Right cardiac atrium (tissue), 5 donors: Measurements from ENCODE around the gene CYB561. TPM values are rescaled to one million over a fixed set of nuclear protein-coding genes. Genes with fewer than 3 reads are reported as not detected.

ENCODE experiments used
- ATAC-seq, 2 donors: fragments of 200-7000 bp; cut with Tn5 transposase; one replicate each; pipeline versions ENCODE4 v1.8.0 to v1.9.1; 2020; ENCODE audit warnings: moderate library complexity in 2 of 2, mild to moderate bottlenecking in 1 of 2
- DNase-seq, 3 donors: peaks; one replicate each; pipeline ENCODE4 v3.0.0-alpha.2; 2020
- H3K27ac ChIP-seq: one replicate; pipeline ENCODE4 v1.5.1; 2013; ENCODE audit warnings: mild to moderate bottlenecking, low read length, control low read depth, moderate library complexity
- H3K27me3 ChIP-seq: one replicate; pipeline ENCODE4 v1.6.1; 2013; ENCODE audit not compliant: control insufficient read depth, insufficient read depth
- H3K4me1 ChIP-seq: one replicate; pipeline ENCODE4 v1.6.1; 2013; ENCODE audit warnings: low read length; ENCODE audit not compliant: control insufficient read depth, insufficient read depth
- H3K4me3 ChIP-seq: one replicate; pipeline ENCODE4 v1.5.1; 2013; ENCODE audit warnings: low read length, control low read depth
- H3K9me3 ChIP-seq: one replicate; pipeline ENCODE4 v1.6.1; 2013; ENCODE audit warnings: low read length; ENCODE audit not compliant: control insufficient read depth
- WGBS: extraction: QIAGEN DNeasy Blood & Tissue Kit; methylation state at CpG from one replicate; pipeline ENCODE4 v1.1.7; 2013; 5-methylcytosine and 5-hydroxymethylcytosine counted together
- intact Hi-C, 4 donors: fragments of 100-400 bp; cut with DNase I; formaldehyde crosslinking; loops; one replicate each; pipeline versions ENCODE4 v1.11.0 to v1.14.0; 2022 to 2023
- polyA plus RNA-seq: library from polyadenylated mRNA; stranded (reverse); fragments of 200-250 nt; gene quantifications from one replicate; pipeline ENCODE4 v1.2.3, GENCODE V29; 2013
- total RNA-seq, 4 donors: library from RNA; stranded (reverse); fragmentation: NEBNext Ultra II Directional; extraction: Animal tissue kit (Norgen Biotek cat#: 25700); gene quantifications; one replicate each; pipeline ENCODE4 v1.2.1, GENCODE V29; 2021
- donor health status: healthy with polysubstance abuse.
- donor health status: DM: no; HTN: yes; CAD: no.
- donor health status: DM: no; HTN: no; CAD: no.
- donor health status: DM: no; HTN: yes; CAD: no; lungs with severe emphysema.
- donor health status: DM: yes; HTN: yes; CAD: no.

CYB561 gene
- total and polyA plus RNA-seq, 5 donors, result 19.2 to 26.5 (median 22.3) TPM

DNA sequence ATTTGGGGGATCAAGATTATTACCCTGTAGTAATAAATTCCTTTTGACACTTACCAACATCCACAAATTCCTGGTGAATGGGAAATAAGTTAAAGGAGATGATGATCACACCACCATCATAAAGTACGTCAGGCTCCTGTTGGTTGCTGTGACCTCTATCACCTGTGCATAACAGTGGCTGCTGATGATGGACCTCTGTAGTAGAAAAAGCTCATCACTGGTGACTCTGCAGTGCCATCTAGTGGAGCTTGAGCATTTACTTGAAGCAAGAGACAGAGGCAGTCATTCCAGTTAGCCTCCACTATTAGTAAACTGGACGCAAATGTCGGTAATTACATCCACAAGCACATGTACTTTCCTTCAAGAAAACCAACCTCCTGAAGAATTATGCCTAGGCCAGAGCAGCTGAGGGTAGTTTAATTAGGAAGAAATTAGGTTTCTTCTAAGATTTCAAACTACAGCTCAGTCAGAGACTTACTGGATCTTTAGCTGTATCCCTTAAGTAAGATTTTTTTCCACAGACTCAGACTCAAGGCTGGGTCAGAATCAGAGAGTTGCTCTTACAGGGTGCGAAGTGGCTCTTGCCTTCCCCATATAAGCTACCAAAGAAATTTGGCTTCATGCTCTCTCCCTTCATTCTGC, 39.3 kb downstream of the CYB561 start:
- 25% methylated on average over 4 of the region's 4 CpGs for WGBS
- Histone ChIP-seq H3K4me3 (no peak overlapping the region), H3K27me3 (no peaks in the 10 kb centered on the region), H3K27ac (no peak overlapping the region), H3K4me1 (no peaks in the 10 kb centered on the region), H3K9me3 (no peaks in the 10 kb centered on the region)
- intact Hi-C loops, result loop anchor here (2.0 to 10.0 kb wide), 5 partner anchors 322 to 732 kb away; no protein-coding TSS in a partner anchor
- ATAC-seq (peak; percentile 84 to 87), DNase-seq (peak in 2 of 3 donors; percentile 58 to 66)

DNA sequence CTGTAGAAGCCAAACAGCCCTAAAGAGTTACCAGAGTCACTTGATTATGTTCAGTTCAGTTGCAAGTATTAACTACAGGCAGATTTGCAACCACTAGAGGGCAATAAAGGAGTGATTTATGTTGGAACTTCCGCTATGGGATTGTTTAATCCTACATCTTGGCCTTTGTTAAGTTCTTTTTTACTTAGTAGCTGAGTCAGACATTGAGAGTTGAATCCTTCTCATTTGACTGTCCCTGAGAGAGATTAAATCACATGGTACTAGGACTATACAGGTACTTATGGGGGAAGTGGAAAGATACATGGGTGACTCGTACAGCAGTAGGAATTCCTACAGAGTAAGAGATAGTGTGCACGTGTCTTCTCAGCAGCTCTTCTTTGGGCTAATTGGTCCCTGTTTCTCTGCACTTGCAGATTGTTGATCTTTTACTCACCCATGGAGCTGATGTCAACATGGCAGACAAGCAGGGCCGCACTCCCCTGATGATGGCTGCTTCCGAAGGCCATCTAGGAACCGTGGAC, 40.3 kb downstream of the CYB561 start:
- ATAC-seq (peak; percentile 49 to 59), DNase-seq (no peak)
- no peak overlapping the region for H3K4me3 ChIP-seq
- 84% methylated on average over 6 of the region's 6 CpGs for WGBS
- H3K9me3 ChIP-seq, result no peaks in the 10 kb centered on the region
- no peak overlapping the region for H3K27ac ChIP-seq
- intact Hi-C loops, result loop anchor here (2.0 to 10.0 kb wide), 5 partner anchors 321 to 731 kb away; no protein-coding TSS in a partner anchor
- H3K4me1 ChIP-seq, result no peaks in the 10 kb centered on the region
- H3K27me3 ChIP-seq, result no peaks in the 10 kb centered on the region

DNA sequence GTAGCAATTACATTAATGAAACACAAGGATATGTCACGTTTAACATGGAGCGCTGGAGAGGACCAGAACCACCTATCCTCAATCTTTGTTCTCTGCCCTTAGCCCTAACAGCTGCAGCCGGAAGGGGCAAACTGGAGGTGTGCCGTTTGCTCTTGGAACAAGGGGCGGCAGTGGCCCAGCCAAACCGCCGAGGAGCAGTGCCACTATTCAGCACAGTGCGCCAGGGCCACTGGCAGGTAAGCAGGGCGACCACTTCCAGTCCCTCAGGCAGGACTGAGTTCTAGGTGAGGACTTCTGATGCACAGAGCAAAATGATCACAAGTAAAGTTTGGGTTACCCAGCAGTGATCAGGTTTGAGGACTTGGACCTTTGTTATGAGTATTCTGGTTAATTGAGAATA, 41.1 kb downstream of the CYB561 start:
- DNase-seq, result no peak
- no peaks in the 10 kb centered on the region for H3K27me3 ChIP-seq
- H3K4me3 ChIP-seq, result no peak overlapping the region
- no peak overlapping the region for H3K27ac ChIP-seq
- 94% methylated on average over 9 of the region's 9 CpGs for WGBS
- no peaks in the 10 kb centered on the region for H3K4me1 ChIP-seq
- no peak for ATAC-seq
- intact Hi-C loops, result loop anchor here (5.0 to 10.0 kb wide), 4 partner anchors 320 to 730 kb away; no protein-coding TSS in a partner anchor
- H3K9me3 ChIP-seq, result no peaks in the 10 kb centered on the region

DNA sequence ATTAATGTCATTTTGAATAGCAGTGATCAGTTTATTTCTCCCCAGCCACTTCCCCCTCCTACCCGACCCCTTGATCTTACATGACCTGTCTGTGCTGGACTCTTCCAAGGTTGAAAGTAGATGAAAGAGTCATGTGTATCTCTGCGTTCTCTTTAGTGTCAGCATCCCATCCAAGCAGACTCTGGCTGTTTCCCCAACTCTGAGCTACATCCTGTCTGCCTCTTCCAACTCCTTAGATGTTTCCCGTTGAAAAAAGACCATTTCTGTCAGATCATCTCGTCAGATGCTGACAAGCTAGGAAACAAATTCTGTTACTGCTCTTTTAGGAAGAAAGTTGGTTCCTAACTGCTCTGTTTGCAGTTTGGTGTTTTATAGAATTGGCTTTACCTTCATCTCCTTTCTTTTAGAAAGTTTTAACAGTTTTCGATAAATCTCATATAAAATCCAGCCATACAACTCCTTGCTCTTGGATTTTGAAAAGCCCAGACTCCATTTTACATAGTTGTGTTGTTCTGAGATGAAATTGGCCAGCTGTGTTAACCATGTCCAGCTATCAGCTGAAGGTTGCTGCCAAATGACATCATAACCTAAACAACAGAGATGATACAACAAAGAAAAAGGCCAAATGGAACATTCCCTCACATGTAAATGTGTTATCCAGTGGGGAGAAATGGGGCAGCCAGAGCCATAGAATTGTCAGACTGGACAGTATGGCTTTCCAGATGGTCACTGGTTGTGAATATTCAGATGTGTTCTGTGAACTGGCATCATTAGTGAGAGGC, 43.5 kb downstream of the CYB561 start:
- Histone ChIP-seq H3K4me3 (no peak overlapping the region), H3K9me3 (no peaks in the 10 kb centered on the region), H3K27me3 (no peaks in the 10 kb centered on the region), H3K4me1 (no peaks in the 10 kb centered on the region), H3K27ac (peak overlapping the region; percentile 13)
- no peak for DNase-seq
- 48% methylated on average over 5 of the region's 5 CpGs for WGBS
- ATAC-seq, result peak; percentile 37 to 48
- intact Hi-C loops, result loop anchor here in 3 of 4 donors (10.0 kb wide), 3 partner anchors 318 to 728 kb away; no protein-coding TSS in a partner anchor

DNA sequence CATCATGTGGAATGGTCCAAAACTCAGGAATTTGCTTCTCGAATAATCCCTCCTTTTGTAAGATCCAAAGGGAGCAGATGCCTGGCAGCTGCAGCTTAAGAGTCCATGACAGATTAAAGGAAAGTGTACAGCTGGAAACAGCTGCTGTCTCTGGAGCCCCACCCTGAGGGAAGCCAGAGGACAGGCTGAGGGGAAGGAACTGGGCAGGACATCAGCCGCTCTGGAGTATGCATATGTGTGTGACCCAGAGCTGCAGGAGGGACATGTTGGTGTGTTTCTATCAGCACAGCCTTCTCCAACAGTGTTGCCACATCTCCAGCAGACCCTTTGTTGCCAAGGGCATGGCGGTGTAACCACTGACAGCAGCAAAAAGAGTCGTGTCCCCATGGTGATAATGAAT, 46.2 kb downstream of the CYB561 start:
- WGBS, result 32% methylated on average over 4 of the region's 4 CpGs
- ATAC-seq, result peak; percentile 94 to 97
- H3K27ac ChIP-seq, result peak overlapping the region; percentile 42
- no peak overlapping the region for H3K4me3 ChIP-seq
- DNase-seq, result peak; percentile 87 to 93 (median 88)
- no peaks in the 10 kb centered on the region for H3K27me3 ChIP-seq
- no peaks in the 10 kb centered on the region for H3K9me3 ChIP-seq
- intact Hi-C loops, result loop anchor here in 3 of 4 donors (10.0 kb wide), 3 partner anchors 315 to 725 kb away; no protein-coding TSS in a partner anchor
- peaks cover 2% of the 10 kb centered on the region for H3K4me1 ChIP-seq

DNA sequence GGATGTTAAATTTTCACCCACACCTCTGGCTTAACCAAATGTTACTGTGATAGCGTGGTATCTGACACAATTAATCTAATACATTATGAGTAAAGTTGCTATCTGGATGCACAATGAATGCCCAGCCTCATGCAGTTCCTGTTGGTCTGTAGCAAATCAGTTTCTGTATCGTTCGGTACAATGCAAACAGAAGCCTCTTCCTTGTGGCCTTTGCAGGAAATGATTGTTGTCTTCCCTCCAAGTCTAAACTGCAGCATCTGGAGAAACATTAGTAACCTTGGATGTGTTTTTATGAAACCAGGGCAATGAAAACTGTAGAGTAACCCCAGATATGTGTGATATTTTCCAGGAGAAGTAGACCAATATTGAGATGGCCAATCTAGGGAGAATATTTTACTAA, 46.8 kb downstream of the CYB561 start:
- 35% methylated on average over 3 of the region's 3 CpGs for WGBS
- Histone ChIP-seq H3K27me3 (no peaks in the 10 kb centered on the region), H3K9me3 (no peaks in the 10 kb centered on the region), H3K27ac (peak overlapping the region; percentile 58), H3K4me1 (peaks cover 2% of the 10 kb centered on the region), H3K4me3 (no peak overlapping the region)
- intact Hi-C loops, result no loop called here
- no peak for DNase-seq
- ATAC-seq, result peak in 1 of 2 donors; percentile 4

DNA sequence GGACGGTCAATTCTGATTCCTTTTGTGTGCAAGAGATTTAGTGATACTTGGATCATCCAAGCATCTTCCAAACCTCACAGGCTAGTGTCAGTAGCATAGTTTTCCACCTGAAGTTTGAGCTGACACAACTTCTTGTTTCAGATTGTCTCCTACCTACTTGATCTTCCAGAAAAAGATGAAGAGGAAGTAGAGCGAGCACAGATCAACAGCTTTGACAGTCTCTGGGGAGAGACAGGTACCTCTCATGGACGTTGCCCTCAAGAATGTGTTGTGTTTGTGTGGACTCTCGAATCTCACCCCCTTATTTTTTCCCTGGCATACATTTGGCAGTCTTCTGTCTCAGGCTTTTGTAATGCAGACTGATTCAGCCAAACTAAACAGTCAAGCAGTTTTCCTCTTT, 47.4 kb downstream of the CYB561 start:
- Histone ChIP-seq H3K4me3 (no peak overlapping the region), H3K27me3 (no peaks in the 10 kb centered on the region), H3K4me1 (peaks cover 2% of the 10 kb centered on the region), H3K9me3 (no peaks in the 10 kb centered on the region), H3K27ac (no peak overlapping the region)
- 63% methylated on average over 4 of the region's 4 CpGs for WGBS
- DNase-seq (no peak), ATAC-seq (no peak)
- intact Hi-C loops, result no loop called here

DNA sequence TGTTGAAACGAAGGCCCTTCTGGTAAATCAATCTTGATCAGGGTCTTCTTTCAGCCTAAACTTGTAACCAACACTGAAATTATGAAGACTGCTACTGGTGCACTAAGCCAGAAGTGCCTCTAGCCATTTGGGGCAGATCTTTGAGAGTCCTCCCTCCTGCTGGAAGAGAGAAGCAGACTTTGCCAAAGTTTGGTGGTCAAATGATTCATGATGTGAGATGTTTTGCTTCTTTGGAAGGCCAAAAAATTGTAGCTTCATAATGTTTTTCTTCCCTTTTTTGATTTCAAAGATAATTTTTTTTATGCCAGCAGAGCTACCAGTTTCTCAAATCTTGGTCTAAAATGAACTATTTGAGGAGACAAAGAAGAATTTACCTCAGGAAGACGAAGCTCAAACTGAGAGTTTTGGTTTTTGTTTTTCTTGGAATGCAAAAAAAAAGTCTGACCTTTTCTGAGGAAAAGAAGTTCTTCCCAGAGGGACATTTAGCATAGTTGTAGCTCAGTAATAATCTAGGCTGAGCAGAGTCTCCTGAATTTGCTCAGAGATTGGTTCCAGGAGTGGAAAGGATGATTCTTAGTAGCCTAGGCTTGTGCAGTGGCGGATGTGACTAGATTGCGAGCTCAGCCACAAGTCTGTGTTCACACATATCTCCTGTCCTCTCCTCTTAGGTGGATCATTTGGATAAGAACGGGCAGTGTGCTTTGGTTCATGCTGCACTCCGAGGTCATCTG, 50.9 kb downstream of the CYB561 start:
- Histone ChIP-seq H3K27ac (peak overlapping the region; percentile 52), H3K27me3 (no peaks in the 10 kb centered on the region), H3K4me3 (no peak overlapping the region), H3K4me1 (peaks cover 2% of the 10 kb centered on the region), H3K9me3 (no peaks in the 10 kb centered on the region)
- ATAC-seq (peak; percentile 41 to 82), DNase-seq (peak in 1 of 3 donors; percentile 51)
- intact Hi-C loops, result no loop called here
- 59% methylated on average over 6 of the region's 6 CpGs for WGBS

DNA sequence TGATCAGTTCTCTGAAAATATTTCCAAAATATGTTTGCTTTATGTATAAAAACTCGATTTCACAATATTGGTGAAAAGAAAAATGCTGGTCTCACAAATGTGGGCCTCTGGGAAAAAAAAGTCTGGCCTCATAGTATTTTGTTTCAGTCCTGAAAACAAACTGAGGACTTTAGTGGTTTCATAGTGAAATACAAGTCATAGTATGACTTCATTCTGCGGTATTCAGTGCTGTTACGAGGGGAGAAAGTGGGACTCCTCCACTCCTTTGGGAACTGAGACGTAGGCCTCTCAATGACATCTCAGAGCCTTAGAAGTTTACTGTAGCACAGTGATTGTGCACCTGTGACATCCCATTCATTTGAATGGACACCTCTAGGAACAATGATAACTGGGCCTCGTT, 56.0 kb downstream of the CYB561 start:
- Histone ChIP-seq H3K4me1 (no peaks in the 10 kb centered on the region), H3K27ac (no peak overlapping the region), H3K4me3 (no peak overlapping the region), H3K27me3 (no peaks in the 10 kb centered on the region), H3K9me3 (no peaks in the 10 kb centered on the region)
- intact Hi-C loops, result no loop called here
- DNase-seq, result no peak
- ATAC-seq, result no peak
- WGBS, result 94% methylated on average over 5 of the region's 5 CpGs

DNA sequence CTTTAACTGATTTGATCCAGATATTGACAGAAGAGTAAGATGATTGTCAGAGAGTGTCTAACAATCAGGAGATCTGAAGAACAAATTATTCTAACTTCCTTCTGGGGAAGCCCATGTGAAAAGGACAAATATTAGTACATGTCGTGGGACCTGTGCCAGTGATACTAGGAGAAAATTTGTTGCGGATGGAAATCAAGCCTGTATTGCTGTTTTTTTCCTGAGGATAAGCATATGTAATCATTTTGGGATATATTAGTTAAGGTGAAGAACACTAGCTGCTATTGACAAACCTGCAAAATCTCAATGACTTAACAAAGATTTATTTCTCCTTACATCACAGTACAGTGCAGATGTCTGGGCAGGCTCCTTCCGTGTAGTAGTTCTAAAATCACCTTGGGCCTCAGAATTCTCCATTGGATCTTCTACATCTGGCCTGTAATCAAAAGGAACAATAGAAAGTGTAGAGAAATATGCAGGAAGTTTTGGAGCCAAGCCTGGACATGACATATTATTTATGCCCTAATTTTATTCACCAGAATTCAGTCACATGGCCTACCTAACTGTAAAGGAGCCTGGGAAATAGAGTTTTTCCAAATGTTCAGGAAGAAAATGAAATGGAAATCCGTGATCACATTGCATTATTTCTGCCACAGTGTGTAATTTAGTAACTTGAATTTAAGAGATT, 58.3 kb downstream of the CYB561 start:
- WGBS, result 87% methylated on average over 4 of the region's 4 CpGs
- Histone ChIP-seq H3K4me1 (no peaks in the 10 kb centered on the region), H3K27ac (no peak overlapping the region), H3K27me3 (no peaks in the 10 kb centered on the region), H3K4me3 (no peak overlapping the region), H3K9me3 (no peaks in the 10 kb centered on the region)
- DNase-seq (no peak), ATAC-seq (no peak)
- intact Hi-C loops, result no loop called here
